HepG2 (cell line): ENCODE results near the gene SNX2. TPM values are rescaled to one million over a fixed set of nuclear protein-coding genes. Genes with fewer than 3 reads are reported as not detected.

Experiments used
- CC2D1A ChIP-seq: sonication (generic); formaldehyde crosslinking; IDR thresholded peaks from 2 replicates; pipeline ENCODE4 v1.8.1; 2023; ENCODE audit warnings: mild to moderate bottlenecking, missing genetic modification reagents
- FOXP1 ChIP-seq, 2 experiments: fragments of 450-650 bp in 1 of 2; IDR thresholded peaks; 2 replicates each; pipeline ENCODE4 v1.6.1; 2017 to 2018; ENCODE audit warnings: antibody characterized with exemption in 1 of 2
- FOXP4 ChIP-seq: sonication (generic); formaldehyde crosslinking; IDR thresholded peaks from 2 replicates; pipeline ENCODE4 v1.4.0; 2020; ENCODE audit warnings: missing genetic modification reagents
- HMGXB3 ChIP-seq: sonication (generic); formaldehyde crosslinking; IDR thresholded peaks from 2 replicates; pipeline ENCODE4 v1.4.0; 2020; ENCODE audit warnings: missing genetic modification reagents, borderline replicate concordance
- KLF12 ChIP-seq: sonication (generic); formaldehyde crosslinking; IDR thresholded peaks from 2 replicates; pipeline ENCODE4 v1.4.0; 2020; ENCODE audit warnings: missing genetic modification reagents, borderline replicate concordance
- NR2C2 ChIP-seq: sonication (generic); formaldehyde crosslinking; IDR thresholded peaks from 2 replicates; pipeline ENCODE4 v1.4.0; 2020; ENCODE audit warnings: missing genetic modification reagents, mild to moderate bottlenecking, moderate library complexity, borderline replicate concordance
- NR3C1 ChIP-seq: sonication (generic); formaldehyde crosslinking; IDR thresholded peaks from 2 replicates; pipeline ENCODE4 v1.4.0; 2020; ENCODE audit warnings: missing genetic modification reagents
- RXRB ChIP-seq: IDR thresholded peaks from 2 replicates; pipeline ENCODE4 v1.6.1; 2016; ENCODE audit warnings: borderline replicate concordance, missing genetic modification reagents, missing compliant biosample characterization
- SRY ChIP-seq: sonication (generic); formaldehyde crosslinking; IDR thresholded peaks from 2 replicates; pipeline ENCODE4 v1.8.0; 2022; ENCODE audit warnings: mild to moderate bottlenecking, missing genetic modification reagents
- TGIF2 ChIP-seq: IDR thresholded peaks from 2 replicates; pipeline ENCODE4 v1.6.1; 2016; ENCODE audit warnings: control low read depth, missing compliant biosample characterization
- YEATS2 ChIP-seq: sonication (generic); formaldehyde crosslinking; IDR thresholded peaks from 2 replicates; pipeline ENCODE4 v1.4.0; 2020; ENCODE audit warnings: missing genetic modification reagents, borderline replicate concordance
- ZBTB38 ChIP-seq: sonication (generic); formaldehyde crosslinking; IDR thresholded peaks from 2 replicates; pipeline ENCODE4 v1.5.1; 2020; ENCODE audit warnings: mild to moderate bottlenecking, missing genetic modification reagents
- ZBTB7B ChIP-seq: sonication (generic); formaldehyde crosslinking; IDR thresholded peaks from 2 replicates; pipeline ENCODE4 v1.4.0; 2020; ENCODE audit warnings: missing genetic modification reagents
- ZNF432 ChIP-seq: sonication (generic); formaldehyde crosslinking; IDR thresholded peaks from 2 replicates; pipeline ENCODE4 v1.5.0; 2020; ENCODE audit warnings: missing genetic modification reagents, mild to moderate bottlenecking, borderline replicate concordance
- ZNF446 ChIP-seq: sonication (generic); formaldehyde crosslinking; IDR thresholded peaks from 2 replicates; pipeline ENCODE4 v1.5.0; 2020; ENCODE audit warnings: mild to moderate bottlenecking, missing genetic modification reagents
- ZNF598 ChIP-seq: sonication (generic); formaldehyde crosslinking; IDR thresholded peaks from 2 replicates; pipeline ENCODE4 v1.5.1; 2020; ENCODE audit warnings: mild to moderate bottlenecking, missing genetic modification reagents, borderline replicate concordance
- ZNF609 ChIP-seq: sonication (generic); formaldehyde crosslinking; IDR thresholded peaks from 2 replicates; pipeline ENCODE4 v1.4.0; 2020; ENCODE audit warnings: mild to moderate bottlenecking, missing genetic modification reagents, borderline replicate concordance
- ZNF891 ChIP-seq: sonication (generic); formaldehyde crosslinking; IDR thresholded peaks from 2 replicates; pipeline ENCODE4 v1.5.0; 2020; ENCODE audit warnings: mild to moderate bottlenecking, missing genetic modification reagents
- polyA plus RNA-seq, 8 experiments: library from polyadenylated mRNA; depleted of rRNA in 3 of 8; stranded (reverse) in 7 of 8; unstranded in 1 of 8; fragments of >200 nt; fragmentation: Illumina TruSeq in 4 of 8; extraction: Trizol in 4 of 8; gene quantifications; 2 replicates each; pipeline versions ENCODE4 v1.2.1 to v1.2.3, GENCODE V29; 2011 to 2016; ENCODE audit warnings: low read depth in 4 of 8, missing spikeins in 1 of 8, mixed read lengths in 1 of 8; ENCODE audit not compliant: insufficient read depth in 1 of 8
- total RNA-seq, 5 experiments: library from RNA; depleted of rRNA; stranded (reverse); fragments of >200 nt; fragmentation: Illumina TruSeq; extraction: Trizol; gene quantifications; 2 replicates each; pipeline ENCODE4 v1.2.3, GENCODE V29; 2016; ENCODE audit warnings: low read depth in 1 of 5

The SNX2 gene
- total and polyA plus RNA-seq, 2 of the 13 experiments (the other 11 are each of a cell fraction or from before 2014, with no cell fraction given), result 26.4 to 78.8 TPM

GRCh38 chr5:122845229-122846050, 70.6 kb downstream of the SNX2 start, which contains the start of gene SNX24 (continued):
- TF ChIP-seq KLF12 (peak; percentile 65; the same call in 1 of the 2 replicates), FOXP4 (CRISPR knock-in tag) (peak; percentile 44; the same call in 1 of the 2 replicates), ZNF891 (CRISPR knock-in tag) (peak; percentile 74; the same call in 1 of the 2 replicates), TGIF2 (CRISPR knock-in tag) (no peak), ZNF609 (CRISPR knock-in tag) (peak; percentile 47; the same call in 1 of the 2 replicates), ZNF446 (CRISPR knock-in tag) (no peak), ZBTB7B (CRISPR knock-in tag) (0 out of 2 replicates have a peak, but pooled peaks have one; percentile 43), RXRB (no peak), NR2C2 (peak; percentile 5; the same call in 1 of the 2 replicates), HMGXB3 (CRISPR knock-in tag) (no peak), ZBTB38 (CRISPR knock-in tag) (peak; percentile 36; the same call in 1 of the 2 replicates), YEATS2 (no peak), ZNF598 (no peak), ZNF432 (CRISPR knock-in tag) (no peak), CC2D1A (CRISPR knock-in tag) (no peak), FOXP1 (IDR thresholded peaks at IDR 0.05) (no peak), FOXP1 (CRISPR knock-in tag; IDR thresholded peaks at IDR 0.05) (0 out of 2 replicates have a peak, but pooled peaks have one; percentile 6), SRY (CRISPR knock-in tag) (peak; percentile 37; the same call in 1 of the 2 replicates), NR3C1 (CRISPR knock-in tag) (no peak)
